ENCODE data around the gene EPHB1. TPM values are rescaled to one million over a fixed set of nuclear protein-coding genes. Genes with fewer than 3 reads are reported as not detected.

The EPHB1 gene
- total RNA-seq, 4 donors from 2014 or later: 2.6 to 5.3 (median 3.1) TPM; not detected in 1

DNA sequence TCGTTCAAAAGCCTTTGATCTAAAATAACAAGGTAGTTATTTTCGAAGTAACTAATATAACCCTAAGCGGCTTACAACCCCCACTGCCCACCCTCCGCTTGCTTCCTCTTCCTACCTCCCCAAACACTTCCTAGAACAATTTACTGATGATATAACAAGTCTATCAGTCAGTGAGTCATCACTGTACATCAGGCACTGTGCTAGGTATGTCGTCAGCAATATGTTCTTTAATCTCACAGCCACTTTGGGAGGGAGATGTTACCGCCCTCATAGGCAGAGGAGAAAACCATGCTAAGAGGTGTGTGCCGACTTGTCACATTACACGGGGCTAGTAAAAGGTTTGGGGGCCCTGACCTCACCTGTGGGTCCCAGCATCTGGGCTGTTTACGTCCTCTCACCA, 381.8 kb downstream of the EPHB1 start:
- Histone ChIP-seq H3K9me3 (no peaks in the 10 kb centered on the region), H3K27me3 (no peaks in the 10 kb centered on the region), H3K36me3 (no peaks in the 10 kb centered on the region), H3K27ac (no peak overlapping the region), H3K4me1 (no peaks in the 10 kb centered on the region), H3K4me3 (no peak overlapping the region)
- no peak for DNase-seq
- intact Hi-C loops (cut with DNase I; ENCODE audit: low total_unique reads): no loop called here
- TF ChIP-seq POLR2A (IDR thresholded peaks at IDR 0.05) (no peak), CTCF (IDR thresholded peaks at IDR 0.05) (no peak)

- intact Hi-C loops (cut with DNase I; ENCODE audit: low total_unique reads): no loop called here
- H3K27ac ChIP-seq: no peak overlapping the region
- no peaks in the 10 kb centered on the region for H3K36me3 ChIP-seq
- DNase-seq: no peak
- no peaks in the 10 kb centered on the region for H3K9me3 ChIP-seq
- H3K4me1 ChIP-seq: no peaks in the 10 kb centered on the region
- no peak overlapping the region for H3K4me3 ChIP-seq
- no peaks in the 10 kb centered on the region for H3K27me3 ChIP-seq
- TF ChIP-seq CTCF (IDR thresholded peaks at IDR 0.05) (no peak), POLR2A (IDR thresholded peaks at IDR 0.05) (no peak)
Measured at GRCh38 chr3:135178566-135178965, 383.5 kb downstream of the EPHB1 start.

DNA sequence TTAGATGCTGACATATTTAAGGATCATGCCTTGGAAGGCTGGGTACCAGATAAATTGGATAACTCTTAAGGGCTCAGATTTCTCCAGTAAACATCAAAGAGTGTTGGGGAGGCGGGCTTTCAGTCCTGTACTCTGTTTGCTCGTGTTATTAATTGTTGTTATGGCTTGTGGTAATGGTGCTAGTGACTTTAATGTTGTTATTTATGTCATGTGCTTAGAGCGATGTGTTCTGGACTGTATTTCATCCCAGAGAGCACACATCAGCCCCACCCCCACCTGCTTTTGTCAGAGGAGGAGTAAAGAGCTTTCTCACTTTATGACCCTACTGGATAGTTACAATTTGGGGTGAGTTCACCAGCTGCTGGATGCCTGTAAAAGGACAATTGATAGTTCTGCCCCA, 386.3 kb downstream of the EPHB1 start:
- Histone ChIP-seq H3K27ac (no peak overlapping the region), H3K4me1 (no peaks in the 10 kb centered on the region), H3K9me3 (no peaks in the 10 kb centered on the region), H3K4me3 (no peak overlapping the region), H3K36me3 (no peaks in the 10 kb centered on the region), H3K27me3 (no peaks in the 10 kb centered on the region)
- no peak for DNase-seq
- intact Hi-C loops (cut with DNase I; ENCODE audit: low total_unique reads): no loop called here
- TF ChIP-seq POLR2A (IDR thresholded peaks at IDR 0.05) (no peak), CTCF (IDR thresholded peaks at IDR 0.05) (no peak)

DNA sequence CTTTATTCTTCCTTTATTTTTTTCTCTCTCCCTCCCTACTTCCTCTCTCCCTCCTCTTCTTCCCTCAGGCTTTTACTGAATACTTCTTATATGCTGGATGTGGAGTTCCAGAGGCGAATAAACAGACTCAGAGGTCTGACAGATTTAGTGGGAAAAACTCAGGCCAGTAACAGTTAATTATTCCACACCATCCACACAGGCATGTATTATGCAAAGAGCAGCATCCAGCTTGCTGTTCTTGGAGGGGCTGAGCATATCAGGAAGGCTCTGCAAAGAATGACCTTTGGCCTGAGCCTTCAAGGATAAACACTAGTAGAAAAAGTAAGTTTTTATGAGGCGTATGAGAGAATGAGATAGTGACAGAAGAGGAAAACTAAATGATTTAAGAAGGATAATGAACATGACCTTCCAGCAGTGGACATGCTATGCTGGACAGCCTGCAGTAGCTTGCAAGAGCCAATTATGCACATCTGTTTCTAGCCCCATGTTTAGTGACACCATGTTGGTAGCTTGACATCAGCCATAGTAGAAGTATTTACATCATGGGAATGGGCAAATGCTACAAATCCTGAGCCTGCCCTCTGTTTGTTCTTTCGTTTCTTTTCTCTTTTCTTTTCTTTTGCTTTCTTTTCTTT, 387.4 kb downstream of the EPHB1 start:
- TF ChIP-seq POLR2A (IDR thresholded peaks at IDR 0.05): no peak
- TF ChIP-seq CTCF (IDR thresholded peaks at IDR 0.05): no peak
- Histone ChIP-seq H3K27ac (no peak overlapping the region), H3K4me1 (no peaks in the 10 kb centered on the region), H3K4me3 (no peak overlapping the region), H3K36me3 (no peaks in the 10 kb centered on the region), H3K9me3 (no peaks in the 10 kb centered on the region), H3K27me3 (no peaks in the 10 kb centered on the region)
- no peak for DNase-seq
- intact Hi-C loops (cut with DNase I; ENCODE audit: low total_unique reads): no loop called here

DNA sequence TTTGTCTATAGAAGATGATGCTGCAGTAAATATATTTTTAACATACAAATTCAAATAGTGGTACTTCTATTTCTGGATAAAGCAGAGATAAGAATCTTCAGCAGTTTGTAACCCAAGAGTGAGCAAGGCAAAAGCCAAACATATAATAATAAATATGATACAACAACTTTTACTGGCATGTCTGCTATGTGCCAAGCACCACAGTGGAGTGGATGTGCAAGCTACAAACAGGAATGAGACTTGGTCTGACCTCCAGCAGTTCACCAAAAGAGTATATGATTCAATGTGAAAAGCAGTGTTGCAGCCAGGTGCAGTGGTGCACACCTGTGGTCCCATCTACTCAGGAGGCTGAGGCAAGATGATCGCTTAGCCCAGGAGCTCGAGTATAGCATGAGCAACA, 395.6 kb downstream of the EPHB1 start:
- Histone ChIP-seq H3K27me3 (no peaks in the 10 kb centered on the region), H3K36me3 (no peaks in the 10 kb centered on the region), H3K4me3 (no peak overlapping the region), H3K27ac (no peak overlapping the region), H3K4me1 (no peaks in the 10 kb centered on the region), H3K9me3 (no peaks in the 10 kb centered on the region)
- DNase-seq: no peak
- no peak for TF ChIP-seq CTCF (IDR thresholded peaks at IDR 0.05)
- intact Hi-C loops (cut with DNase I; ENCODE audit: low total_unique reads): no loop called here

Measured in uterus (tissue), 4 donors.